ENCODE data around the gene SLC38A3. TPM values are rescaled to one million over a fixed set of nuclear protein-coding genes. Genes with fewer than 3 reads are reported as not detected.

Gene SLC38A3
- total RNA-seq, 1 donor from 2014 or later, result not detected

DNA sequence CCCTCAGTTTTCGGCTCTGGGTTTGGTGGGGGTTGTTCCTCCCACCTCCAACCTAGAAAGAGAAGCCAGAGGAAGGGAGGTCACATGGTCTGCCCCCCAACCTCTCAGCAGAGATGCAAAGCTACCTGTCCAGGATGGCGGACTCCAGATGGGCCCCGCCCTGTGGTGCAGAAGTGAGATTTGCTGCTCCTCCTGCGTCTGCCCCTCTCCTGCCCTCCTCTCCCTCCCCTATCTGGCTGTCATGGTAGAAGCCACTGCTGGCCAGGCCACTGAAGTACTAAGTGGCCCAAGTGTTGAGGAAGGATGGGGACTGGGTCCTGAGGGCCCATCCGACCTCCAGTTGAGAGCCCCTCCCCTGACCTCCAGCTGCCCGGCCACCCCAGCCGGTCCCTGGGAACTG lies 61.8 kb downstream of the SLC38A3 start:
- DNase-seq (ENCODE audit: low spot score in 2 of 2), result no peak
- H3K4me3 ChIP-seq, result peak overlapping the region; percentile 61 to 70
- no peaks in the 10 kb centered on the region for H3K9me3 ChIP-seq
- intact Hi-C loops (cut with DNase I), result no loop called here
- H3K4me1 ChIP-seq, result peaks cover 27 to 62% of the 10 kb centered on the region in 2 donors
- H3K27me3 ChIP-seq, result no peaks in the 10 kb centered on the region
- H3K36me3 ChIP-seq, result no peaks in the 10 kb centered on the region
- peak overlapping the region; percentile 97 to 99 for H3K27ac ChIP-seq
- TF ChIP-seq, protein P1, sequence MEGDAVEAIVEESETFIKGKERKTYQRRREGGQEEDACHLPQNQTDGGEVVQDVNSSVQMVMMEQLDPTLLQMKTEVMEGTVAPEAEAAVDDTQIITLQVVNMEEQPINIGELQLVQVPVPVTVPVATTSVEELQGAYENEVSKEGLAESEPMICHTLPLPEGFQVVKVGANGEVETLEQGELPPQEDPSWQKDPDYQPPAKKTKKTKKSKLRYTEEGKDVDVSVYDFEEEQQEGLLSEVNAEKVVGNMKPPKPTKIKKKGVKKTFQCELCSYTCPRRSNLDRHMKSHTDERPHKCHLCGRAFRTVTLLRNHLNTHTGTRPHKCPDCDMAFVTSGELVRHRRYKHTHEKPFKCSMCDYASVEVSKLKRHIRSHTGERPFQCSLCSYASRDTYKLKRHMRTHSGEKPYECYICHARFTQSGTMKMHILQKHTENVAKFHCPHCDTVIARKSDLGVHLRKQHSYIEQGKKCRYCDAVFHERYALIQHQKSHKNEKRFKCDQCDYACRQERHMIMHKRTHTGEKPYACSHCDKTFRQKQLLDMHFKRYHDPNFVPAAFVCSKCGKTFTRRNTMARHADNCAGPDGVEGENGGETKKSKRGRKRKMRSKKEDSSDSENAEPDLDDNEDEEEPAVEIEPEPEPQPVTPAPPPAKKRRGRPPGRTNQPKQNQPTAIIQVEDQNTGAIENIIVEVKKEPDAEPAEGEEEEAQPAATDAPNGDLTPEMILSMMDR (IDR thresholded peaks at IDR 0.05), result no peak

DNA sequence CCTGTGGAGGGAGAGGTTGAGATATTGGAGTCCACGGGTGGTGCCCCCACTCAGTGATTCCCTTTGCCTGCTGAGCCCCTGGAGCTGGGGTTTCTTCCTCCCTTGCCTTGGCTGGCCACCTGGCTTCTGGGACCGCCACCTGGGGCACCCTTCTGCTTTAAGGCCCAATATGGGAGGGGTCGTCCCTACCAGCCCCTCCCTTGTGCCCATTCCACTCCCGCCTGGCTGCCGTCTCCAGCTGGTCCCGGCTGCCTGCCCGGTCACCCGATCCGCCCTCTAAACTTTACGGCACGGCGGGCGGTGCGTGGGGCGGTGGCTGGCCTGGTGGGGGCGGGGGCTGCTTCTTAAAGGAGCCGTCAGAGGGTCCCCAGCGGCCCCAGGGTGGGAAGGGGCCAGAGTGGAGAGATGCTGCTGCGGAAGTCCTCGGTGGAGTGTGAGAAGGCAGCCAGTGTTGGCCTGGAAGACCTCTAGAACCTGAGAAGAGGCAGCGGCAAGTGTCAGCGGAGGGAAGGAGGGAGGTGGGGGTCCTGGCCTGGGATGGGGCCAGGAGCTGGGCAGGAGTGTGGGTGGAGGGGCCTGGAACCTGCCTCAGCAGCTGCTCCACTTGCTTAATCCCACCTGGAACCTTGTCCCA lies 62.3 kb downstream of the SLC38A3 start:
- H3K27ac ChIP-seq, result peak overlapping the region; percentile 97 to 99
- intact Hi-C loops (cut with DNase I), result no loop called here
- H3K4me1 ChIP-seq, result peaks cover 27 to 62% of the 10 kb centered on the region in 2 donors
- no peaks in the 10 kb centered on the region for H3K27me3 ChIP-seq
- peak overlapping the region; percentile 61 to 70 for H3K4me3 ChIP-seq
- no peaks in the 10 kb centered on the region for H3K9me3 ChIP-seq
- peak in 1 of 2 donors; percentile 85 for DNase-seq (ENCODE audit: low spot score in 2 of 2)
- TF ChIP-seq, protein P1 (IDR thresholded peaks at IDR 0.05), result no peak
- H3K36me3 ChIP-seq, result no peaks in the 10 kb centered on the region

DNA sequence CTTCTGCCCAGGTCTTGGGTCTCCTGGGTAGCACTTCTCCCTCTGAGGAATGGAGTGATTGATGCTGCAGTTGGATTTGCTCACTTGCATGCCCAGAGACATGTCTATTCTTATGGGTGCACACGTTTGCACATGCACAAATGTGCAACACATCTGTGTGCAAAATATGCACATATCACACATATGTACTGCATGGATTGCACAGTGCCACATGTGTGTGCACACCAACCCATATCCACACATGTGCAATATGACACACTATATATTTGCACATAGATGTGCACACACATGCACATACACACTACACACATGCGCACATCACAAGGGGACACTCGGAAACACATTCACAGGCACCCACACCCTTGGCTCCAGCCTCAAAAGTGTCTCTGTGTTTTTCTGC lies 63.2 kb downstream of the SLC38A3 start:
- Histone ChIP-seq H3K36me3 (no peaks in the 10 kb centered on the region), H3K27ac (peak overlapping the region; percentile 97 to 99), H3K27me3 (no peaks in the 10 kb centered on the region), H3K9me3 (no peaks in the 10 kb centered on the region), H3K4me1 (peaks cover 33 to 65% of the 10 kb centered on the region in 2 donors), H3K4me3 (peak overlapping the region in 1 of 2 donors; percentile 70)
- intact Hi-C loops (cut with DNase I), result no loop called here
- TF ChIP-seq, protein P1 (IDR thresholded peaks at IDR 0.05), result no peak
- no peak for DNase-seq (ENCODE audit: low spot score in 2 of 2)

DNA sequence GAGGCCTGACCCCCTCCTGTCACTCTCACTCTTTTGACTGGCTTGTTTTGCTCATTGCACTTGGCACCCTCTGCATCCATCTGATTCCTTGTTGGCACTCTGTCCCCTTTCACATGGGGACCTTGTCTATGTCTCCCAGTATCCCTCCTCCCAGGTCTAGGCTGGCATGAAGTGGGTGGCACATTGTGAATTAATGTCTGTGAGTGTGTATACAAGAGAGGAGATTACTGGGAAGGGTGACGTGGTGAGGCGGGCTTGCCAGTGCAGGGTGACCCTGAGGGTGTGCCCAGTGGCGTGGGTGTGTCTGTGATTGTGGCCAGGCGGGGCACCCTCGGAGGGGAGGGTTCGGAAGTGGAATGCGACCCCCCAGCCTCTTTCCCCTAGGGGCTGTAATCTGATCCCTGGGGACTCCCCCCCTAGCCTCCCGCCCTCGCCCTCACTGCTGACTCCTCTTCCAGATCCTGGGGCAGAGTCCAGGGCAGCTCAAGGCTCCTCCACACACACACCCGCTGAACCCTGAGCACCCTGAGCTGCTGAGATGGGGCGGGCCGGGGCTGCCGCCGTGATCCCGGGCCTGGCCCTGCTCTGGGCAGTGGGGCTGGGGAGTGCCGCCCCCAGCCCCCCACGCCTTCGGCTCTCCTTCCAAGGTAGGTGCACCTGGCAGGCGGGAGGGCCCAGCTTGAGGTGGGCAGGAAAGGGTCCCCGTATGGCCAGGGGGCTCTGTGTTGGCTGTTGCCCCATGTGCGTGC lies 63.8 kb downstream of the SLC38A3 start, which contains the start of gene SEMA3B:
SEMA3B (plus strand) TSS at position 445 of the 749 bp plus-strand sequence; CDS start at position 539, 94 bp downstream.
- intact Hi-C loops (cut with DNase I), result no loop called here
- TF ChIP-seq, protein P1 (IDR thresholded peaks at IDR 0.05), result no peak
- Histone ChIP-seq H3K4me1 (peaks cover 33 to 61% of the 10 kb centered on the region in 2 donors), H3K27me3 (no peaks in the 10 kb centered on the region), H3K4me3 (peak within 1 kb of the TSS; percentile 49 to 70), H3K36me3 (no peaks in the 10 kb centered on the region), H3K9me3 (no peaks in the 10 kb centered on the region), H3K27ac (peak within 1 kb of the TSS; percentile 97 to 99)
- DNase-seq (ENCODE audit: low spot score in 2 of 2), result peak; percentile 56 to 92

DNA sequence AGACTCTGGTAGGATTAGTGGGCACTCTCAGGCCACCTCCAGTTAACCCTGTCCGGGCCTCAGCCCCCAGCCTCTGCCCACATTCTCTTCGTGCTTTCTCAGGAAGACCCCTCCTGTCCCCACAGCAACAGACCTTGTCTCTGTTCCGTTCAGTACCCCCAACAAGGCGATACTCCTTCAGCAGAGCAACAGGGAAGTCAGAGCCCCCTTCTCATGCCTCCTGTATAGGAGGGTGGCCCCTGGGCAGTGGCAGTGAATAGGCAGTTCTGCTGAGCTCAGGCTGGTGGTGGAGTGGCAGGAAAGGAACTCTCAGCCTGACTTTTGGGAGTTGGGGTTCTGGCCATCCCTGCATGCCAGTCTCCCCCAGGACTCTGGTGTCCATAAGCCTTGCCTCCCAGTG lies 64.4 kb downstream of the SLC38A3 start:
- intact Hi-C loops (cut with DNase I), result no loop called here

More for the DNA sequence above, 64.4 kb downstream of the SLC38A3 start:
- no peak for DNase-seq (ENCODE audit: low spot score in 2 of 2)
- Histone ChIP-seq H3K4me1 (peaks cover 33 to 56% of the 10 kb centered on the region in 2 donors), H3K27me3 (no peaks in the 10 kb centered on the region), H3K36me3 (no peaks in the 10 kb centered on the region), H3K9me3 (no peaks in the 10 kb centered on the region), H3K27ac (peak overlapping the region; percentile 85 to 97), H3K4me3 (peak overlapping the region; percentile 49 to 70)
- TF ChIP-seq, protein P1 (IDR thresholded peaks at IDR 0.05), result no peak

Measured in ascending aorta (tissue), 2 donors.